HG02798 (cell line): ENCODE data around the gene CCNY.

Experiments used
- ATAC-seq: cut with Tn5 transposase; IDR thresholded peaks from one replicate; pipeline ENCODE4 v1.9.1; 2021; ENCODE audit warnings: mild to moderate bottlenecking; ENCODE audit not compliant: unreplicated experiment, poor library complexity

The CCNY gene

GRCh38 chr10:35542303-35542702 is 206.0 kb downstream of the CCNY start:
- ATAC-seq, result no peak

GRCh38 chr10:35545079-35545657 is 208.9 kb downstream of the CCNY start:
- ATAC-seq, result no peak

GRCh38 chr10:35545878-35546590 is 209.7 kb downstream of the CCNY start:
- no peak for ATAC-seq

- ATAC-seq, result no peak
Observed at GRCh38 chr10:35546824-35547225, 210.5 kb downstream of the CCNY start.

- ATAC-seq, result no peak
Observed at GRCh38 chr10:35552650-35553342, 216.5 kb downstream of the CCNY start.

- no peak for ATAC-seq
Observed at GRCh38 chr10:35554036-35554435, 217.7 kb downstream of the CCNY start.

GRCh38 chr10:35554461-35555056 is 218.2 kb downstream of the CCNY start:
- ATAC-seq, result peak; percentile 61

GRCh38 chr10:35555962-35556930 is 219.9 kb downstream of the CCNY start:
- ATAC-seq, result no peak

- ATAC-seq, result no peak
Observed at GRCh38 chr10:35558276-35558675, 222.0 kb downstream of the CCNY start.

GRCh38 chr10:35559416-35559815 is 223.1 kb downstream of the CCNY start:
- ATAC-seq, result no peak

GRCh38 chr10:35561715-35562114 is 225.4 kb downstream of the CCNY start:
- no peak for ATAC-seq

GRCh38 chr10:35562427-35562826 is 226.1 kb downstream of the CCNY start:
- ATAC-seq, result no peak

- peak; percentile 75 for ATAC-seq
Observed at GRCh38 chr10:35563261-35563891, 227.1 kb downstream of the CCNY start.

GRCh38 chr10:35564341-35564968 is 228.1 kb downstream of the CCNY start:
- ATAC-seq, result peak; percentile 39

- ATAC-seq, result no peak
Observed at GRCh38 chr10:35565602-35566081, 229.3 kb downstream of the CCNY start.

GRCh38 chr10:35567951-35568350 is 231.6 kb downstream of the CCNY start:
- no peak for ATAC-seq

- ATAC-seq, result no peak
Observed at GRCh38 chr10:35568483-35569015, 232.2 kb downstream of the CCNY start.

GRCh38 chr10:35569111-35569707 is 232.9 kb downstream of the CCNY start:
- no peak for ATAC-seq
